SH-SY5Y (cell line): ENCODE data around the gene CDCA7.

Source experiments
- GATA2 ChIP-seq: IDR thresholded peaks from 2 replicates; pipeline ENCODE4 v1.6.1; 2011; ENCODE audit warnings: mild to moderate bottlenecking, low read depth, low read length
- GATA3 ChIP-seq: IDR thresholded peaks from 2 replicates; pipeline ENCODE4 v1.6.1; 2011; ENCODE audit warnings: low read depth, mild to moderate bottlenecking, low read length, moderate library complexity

DNA sequence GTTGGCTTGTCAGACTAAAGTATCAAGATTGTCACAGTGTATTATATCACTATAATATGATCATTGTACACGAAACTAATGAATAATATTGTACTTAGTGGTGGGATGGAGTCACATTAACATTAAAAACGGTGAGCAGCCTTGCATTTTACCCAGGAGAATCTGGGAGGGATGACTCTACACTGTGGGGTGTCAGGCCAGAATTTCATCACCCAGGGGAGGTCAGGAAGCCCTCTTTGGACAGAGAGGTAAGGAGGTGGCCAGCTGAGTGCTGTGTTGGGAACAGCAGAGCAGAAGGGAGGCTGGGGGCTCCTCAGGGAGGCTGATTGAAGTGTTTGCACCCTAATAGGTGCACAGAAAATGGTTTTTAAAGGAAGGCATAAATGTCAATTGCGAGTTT is 33.0 kb downstream of the CDCA7 start:
- TF ChIP-seq GATA3 (no peak), GATA2 (no peak)
